Spleen (tissue), 7 donors: Measurements from ENCODE around the gene FXYD2.

Source experiments
- POLR2A ChIP-seq, 3 donors: fragments of 450-650 bp; IDR thresholded peaks; one replicate each; pipeline ENCODE4 v1.5.1; 2017; ENCODE audit warnings: antibody characterized with exemption in 3 of 3, mild to moderate bottlenecking in 1 of 3
- POLR2AphosphoS5 ChIP-seq, 3 donors: sonication (generic); formaldehyde crosslinking; IDR thresholded peaks; one replicate each; pipeline ENCODE4 v1.5.1; 2017; ENCODE audit warnings: antibody characterized with exemption in 3 of 3
- TF ChIP-seq, protein P1 (sequence below), 11 experiments: fragments of 200-600 bp in 7 of 11; fragments of 450-650 bp in 4 of 11; sonication (generic) in 4 of 11; IDR thresholded peaks in 8 of 11; conservative IDR thresholded peaks in 3 of 11; 1 replicate in 7 of 11; 2 replicates in 4 of 11; pipeline versions ENCODE4 v1.4.0 to v1.8.0; 2016 to 2021; ENCODE audit warnings: antibody characterized with exemption in 11 of 11, inconsistent platforms in 4 of 11, mild to moderate bottlenecking in 1 of 11
- donor health status: DM: no; HTN: no; CAD: no; lungs with moderate emphysema.
- donor health status: DM: no; HTN: no; CAD: no.
- donor health status: DM: no; HTN: no; CAD: no.

DNA sequence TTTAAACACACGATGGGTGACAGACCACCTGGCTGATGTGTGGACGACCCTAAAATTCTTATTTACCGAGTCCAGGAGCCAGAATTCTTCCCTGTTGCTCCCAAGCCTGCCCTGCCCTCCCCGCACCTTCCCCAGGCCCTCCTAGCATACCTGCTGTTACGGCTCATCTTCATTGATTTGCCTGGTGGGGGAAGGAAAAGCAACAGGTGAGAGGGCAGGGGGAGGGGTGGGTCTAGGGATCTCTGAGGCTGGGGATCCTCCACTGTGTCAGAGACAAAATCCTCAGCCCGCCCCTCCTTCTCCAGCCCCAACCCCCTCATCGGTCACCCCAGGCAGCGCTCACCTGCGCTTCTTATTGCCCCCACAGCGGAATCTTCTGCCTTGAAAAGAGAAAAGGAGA is 4.0 kb downstream of the FXYD2 start:
- TF ChIP-seq POLR2A (IDR thresholded peaks at IDR 0.05) (no peak), POLR2AphosphoS5 (IDR thresholded peaks at IDR 0.05) (no peak)
- TF ChIP-seq, protein P1, sequence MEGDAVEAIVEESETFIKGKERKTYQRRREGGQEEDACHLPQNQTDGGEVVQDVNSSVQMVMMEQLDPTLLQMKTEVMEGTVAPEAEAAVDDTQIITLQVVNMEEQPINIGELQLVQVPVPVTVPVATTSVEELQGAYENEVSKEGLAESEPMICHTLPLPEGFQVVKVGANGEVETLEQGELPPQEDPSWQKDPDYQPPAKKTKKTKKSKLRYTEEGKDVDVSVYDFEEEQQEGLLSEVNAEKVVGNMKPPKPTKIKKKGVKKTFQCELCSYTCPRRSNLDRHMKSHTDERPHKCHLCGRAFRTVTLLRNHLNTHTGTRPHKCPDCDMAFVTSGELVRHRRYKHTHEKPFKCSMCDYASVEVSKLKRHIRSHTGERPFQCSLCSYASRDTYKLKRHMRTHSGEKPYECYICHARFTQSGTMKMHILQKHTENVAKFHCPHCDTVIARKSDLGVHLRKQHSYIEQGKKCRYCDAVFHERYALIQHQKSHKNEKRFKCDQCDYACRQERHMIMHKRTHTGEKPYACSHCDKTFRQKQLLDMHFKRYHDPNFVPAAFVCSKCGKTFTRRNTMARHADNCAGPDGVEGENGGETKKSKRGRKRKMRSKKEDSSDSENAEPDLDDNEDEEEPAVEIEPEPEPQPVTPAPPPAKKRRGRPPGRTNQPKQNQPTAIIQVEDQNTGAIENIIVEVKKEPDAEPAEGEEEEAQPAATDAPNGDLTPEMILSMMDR (IDR thresholded peaks at IDR 0.05 in 8 of 11, conservative IDR thresholded peaks at IDR 0.05 in 3 of 11) = no peak
